HG03460 (cell line): ENCODE data around the gene KLHL14.

Experiments
- ATAC-seq: cut with Tn5 transposase; IDR thresholded peaks from one replicate; pipeline ENCODE4 v1.9.1; 2021; ENCODE audit not compliant: unreplicated experiment

The KLHL14 gene

DNA sequence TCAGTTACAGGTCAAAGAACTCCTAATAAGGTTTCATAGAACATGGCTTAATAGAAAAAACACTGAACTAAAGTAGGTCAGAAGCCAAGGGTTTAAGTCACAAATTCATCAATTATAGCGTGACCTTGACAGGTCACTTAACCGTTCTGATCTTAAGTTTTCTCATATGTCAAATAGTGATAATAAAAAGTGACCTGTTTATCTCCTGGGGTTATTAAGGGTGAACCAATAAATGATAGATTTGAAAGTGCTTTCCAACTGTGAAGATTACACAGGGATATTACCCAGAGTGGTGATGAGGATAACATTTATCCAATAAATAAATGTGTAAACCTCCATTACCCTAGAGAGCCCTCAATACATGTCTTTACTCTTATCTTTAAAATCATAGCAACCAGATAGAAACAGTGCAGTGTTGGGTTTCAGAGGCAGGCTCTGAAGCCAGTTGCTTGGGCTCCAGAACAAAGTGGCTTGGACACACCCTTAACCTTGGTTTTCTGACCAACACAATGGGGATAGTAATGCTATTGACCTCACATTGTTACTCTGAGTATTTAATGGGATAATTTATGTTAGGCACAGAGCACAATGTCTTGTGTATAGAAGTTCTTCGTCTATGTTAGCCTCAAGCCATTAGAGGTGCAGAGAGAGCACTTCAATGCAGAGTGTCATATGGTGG lies 48.6 kb downstream of the KLHL14 start:
- no peak for ATAC-seq

GRCh38 chr18:32722279-32722678 lies 50.5 kb downstream of the KLHL14 start:
- ATAC-seq: no peak

DNA sequence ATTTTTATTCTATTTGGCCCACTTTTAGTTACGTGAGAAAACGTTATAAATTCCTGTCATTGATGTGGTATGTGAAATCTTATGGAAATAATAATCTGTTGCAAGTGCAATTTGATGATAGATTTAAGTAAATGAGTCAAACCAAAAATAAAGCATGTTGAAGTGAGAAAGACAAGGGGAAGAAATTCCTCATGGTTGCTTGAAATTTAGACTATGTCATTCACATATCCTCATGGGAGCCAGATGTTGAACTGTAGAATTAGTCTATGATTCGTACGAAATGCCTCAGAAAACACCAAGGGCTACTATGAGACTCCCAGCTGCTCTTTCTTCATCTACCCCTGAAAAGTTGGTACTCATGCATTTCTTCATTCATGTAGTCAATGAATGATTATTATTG lies 55.7 kb downstream of the KLHL14 start:
- no peak for ATAC-seq

GRCh38 chr18:32714571-32715148 lies 58.2 kb downstream of the KLHL14 start:
- peak; percentile 98 for ATAC-seq

DNA sequence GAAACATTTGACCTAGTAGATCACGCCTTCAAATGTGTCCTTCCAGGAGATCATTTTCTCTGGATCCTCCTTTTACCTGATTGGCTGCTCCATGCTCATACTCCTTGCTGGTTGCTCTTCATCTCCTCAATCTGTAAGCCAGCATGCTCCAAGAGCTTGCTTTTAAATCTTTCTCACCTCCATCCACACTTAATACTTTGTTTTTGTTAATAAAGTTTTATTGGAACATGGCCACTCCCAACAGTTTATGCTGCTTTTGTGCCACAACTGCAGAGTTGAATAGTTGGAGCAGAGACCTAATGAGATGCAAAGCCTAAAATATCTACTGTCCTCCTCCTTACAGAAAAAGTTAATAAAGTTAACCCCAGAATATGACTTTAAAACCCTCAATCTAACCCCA lies 60.0 kb downstream of the KLHL14 start:
- ATAC-seq: no peak

GRCh38 chr18:32711862-32712261 lies 61.0 kb downstream of the KLHL14 start:
- no peak for ATAC-seq

DNA sequence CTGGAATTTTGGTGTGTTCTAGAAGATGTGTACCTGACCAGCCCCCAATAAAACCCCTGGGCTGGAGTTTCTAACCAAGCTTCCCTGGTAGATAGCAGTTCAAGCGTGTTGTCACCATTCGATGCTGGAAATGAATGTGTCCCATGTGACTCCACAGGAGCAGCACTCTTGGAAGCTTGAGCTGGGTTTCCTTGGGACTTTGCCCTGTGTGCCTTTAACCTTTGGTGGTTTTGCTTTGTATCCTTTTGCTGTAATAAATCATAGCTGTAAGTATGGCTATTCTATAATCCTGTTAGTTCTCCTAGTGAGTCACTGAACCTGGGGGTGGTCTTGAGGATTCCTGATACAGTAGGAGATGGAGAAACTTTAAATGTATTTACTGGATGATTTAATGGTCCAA lies 65.2 kb downstream of the KLHL14 start:
- no peak for ATAC-seq

DNA sequence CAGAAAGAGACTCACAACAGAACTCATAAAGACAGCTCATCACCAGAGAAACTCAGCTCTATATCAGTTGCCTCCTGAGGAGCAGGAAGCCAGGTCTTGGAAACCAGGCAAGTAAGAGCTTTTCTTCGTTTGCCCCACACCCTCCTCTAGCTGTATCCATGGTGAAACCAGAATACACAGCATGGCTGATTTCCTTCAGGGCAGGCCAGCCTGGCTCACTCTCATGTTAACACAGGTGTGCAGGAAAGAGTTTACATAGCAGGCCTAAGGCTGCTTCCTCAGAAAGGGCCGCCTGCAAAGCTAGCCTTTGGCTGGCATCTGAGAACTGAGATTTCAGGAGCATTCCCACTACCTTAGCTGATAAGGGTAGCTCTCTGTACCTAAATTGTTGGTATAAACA lies 65.7 kb downstream of the KLHL14 start:
- ATAC-seq: no peak

- no peak for ATAC-seq
Measured at GRCh38 chr18:32701313-32701712, 71.5 kb downstream of the KLHL14 start.

GRCh38 chr18:32698153-32698552 lies 74.7 kb downstream of the KLHL14 start:
- ATAC-seq: no peak

GRCh38 chr18:32696376-32696775 lies 76.4 kb downstream of the KLHL14 start:
- ATAC-seq: no peak

GRCh38 chr18:32695534-32695933 lies 77.3 kb downstream of the KLHL14 start:
- ATAC-seq: no peak

DNA sequence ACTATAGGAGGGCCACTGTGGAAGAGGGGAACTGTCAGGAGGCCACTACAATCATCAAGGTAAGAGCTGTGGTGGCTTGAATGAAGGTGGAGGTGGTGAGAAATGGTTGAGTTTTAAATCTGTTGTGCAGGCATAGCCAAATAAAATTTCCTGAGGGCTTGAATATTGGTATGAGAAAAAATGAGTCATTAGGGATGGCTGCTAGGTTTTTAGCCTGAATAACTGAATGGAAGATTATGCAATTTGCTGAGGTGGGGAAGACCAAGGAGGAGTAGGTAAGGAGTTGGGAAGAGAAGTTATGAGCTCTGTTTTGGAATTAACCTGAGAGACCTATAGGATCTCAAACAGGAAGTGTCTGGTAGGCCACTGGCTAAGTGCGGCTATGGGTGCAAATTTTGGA lies 84.0 kb downstream of the KLHL14 start:
- no peak for ATAC-seq

GRCh38 chr18:32684940-32685339 lies 87.9 kb downstream of the KLHL14 start:
- ATAC-seq: no peak

GRCh38 chr18:32684096-32684495 lies 88.7 kb downstream of the KLHL14 start:
- no peak for ATAC-seq

- no peak for ATAC-seq
Measured at GRCh38 chr18:32683044-32683443, 89.8 kb downstream of the KLHL14 start.

DNA sequence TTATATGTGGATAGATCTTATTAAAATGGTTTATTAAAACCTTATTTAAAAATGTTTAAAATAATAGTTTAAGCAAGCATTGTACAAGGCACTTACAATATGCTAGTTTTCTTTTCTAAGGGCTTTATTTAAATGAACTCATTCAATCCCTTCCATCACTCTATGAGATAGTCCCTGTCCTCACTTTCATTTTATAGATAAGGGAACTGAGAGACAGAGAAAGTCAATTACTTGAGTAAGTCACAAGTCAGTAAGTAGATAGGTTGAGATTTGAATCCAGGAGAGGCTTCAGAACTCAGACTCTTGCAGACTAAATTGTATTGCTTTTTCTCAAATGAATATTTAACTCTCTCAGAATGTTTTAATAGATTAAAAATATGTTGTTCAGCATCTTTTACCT lies 95.2 kb downstream of the KLHL14 start:
- ATAC-seq: no peak

DNA sequence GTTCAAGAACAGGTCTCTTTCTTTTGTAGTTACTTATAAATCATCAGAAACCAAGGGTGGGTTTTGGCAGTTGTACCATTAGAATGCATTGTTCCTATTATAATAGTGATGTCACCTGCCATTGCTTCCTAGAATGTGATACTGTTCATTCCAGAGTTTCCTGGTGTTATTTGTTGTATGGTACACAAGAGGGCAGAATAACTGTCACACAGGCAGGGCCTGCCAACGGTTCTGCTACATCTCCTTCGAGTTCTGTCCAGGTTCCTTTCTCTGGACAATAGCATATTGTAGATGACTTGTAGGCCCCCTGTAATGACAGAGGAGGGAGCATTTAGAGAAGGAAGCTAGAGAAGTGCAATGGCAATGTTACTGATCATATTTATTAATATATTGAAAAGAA lies 98.3 kb downstream of the KLHL14 start:
- no peak for ATAC-seq

DNA sequence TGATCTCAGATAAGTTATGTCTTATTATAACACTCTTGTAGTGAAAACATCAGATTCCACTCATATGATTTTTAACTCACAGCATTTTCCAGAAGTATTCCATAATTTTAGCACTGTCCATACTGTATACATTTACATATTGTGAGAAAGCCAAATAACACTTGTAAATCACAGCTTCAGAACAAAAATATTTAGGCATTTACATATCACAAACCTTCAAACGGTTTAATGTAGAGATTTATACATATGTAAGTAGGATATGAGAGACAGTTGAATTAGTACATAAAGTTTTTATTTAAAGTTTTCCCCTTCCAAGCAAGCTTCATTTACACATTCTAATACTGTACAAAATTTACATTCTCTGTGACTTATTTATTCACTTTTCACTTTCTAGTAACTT lies 100.4 kb downstream of the KLHL14 start:
- no peak for ATAC-seq

- ATAC-seq: no peak
Measured at GRCh38 chr18:32670727-32671126, 102.1 kb downstream of the KLHL14 start.

GRCh38 chr18:32669549-32670165 lies 103.2 kb downstream of the KLHL14 start:
- ATAC-seq: no peak

DNA sequence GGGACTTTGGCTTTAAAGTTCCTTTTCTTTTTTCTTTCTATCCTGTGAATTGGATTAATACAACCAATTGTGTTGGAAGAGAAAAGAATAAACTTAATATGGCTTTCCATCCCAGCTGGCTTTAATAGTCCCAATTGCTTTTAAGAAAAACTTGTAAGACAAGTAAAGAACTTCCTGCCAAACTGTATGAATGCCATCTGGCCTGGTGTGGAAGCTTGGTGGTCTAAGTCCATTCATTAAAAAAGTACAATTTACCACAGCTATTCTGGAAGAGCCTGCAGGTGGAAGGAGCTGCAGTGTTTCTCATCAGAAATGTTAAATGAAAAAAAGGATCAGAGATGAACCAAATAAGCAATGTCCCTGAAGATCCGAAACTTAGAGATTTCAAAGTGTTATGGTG lies 103.9 kb downstream of the KLHL14 start:
- ATAC-seq: no peak
